ENCODE data around the gene COG6. TPM values are rescaled to one million over a fixed set of nuclear protein-coding genes. Genes with fewer than 3 reads are reported as not detected.

COG6 gene
- total RNA-seq, 1 donor from 2014 or later = 13.8 TPM

GRCh38 chr13:39779337-39780265 is 124.1 kb downstream of the COG6 start:
- no peak for DNase-seq (ENCODE audit: low read depth)
- H3K36me3 ChIP-seq (ENCODE audit: control insufficient read depth, insufficient read depth, low read length) = no peaks in the 10 kb centered on the region
- TF ChIP-seq CTCF (IDR thresholded peaks at IDR 0.05; ENCODE audit: insufficient read depth, low read length, poor library complexity, severe bottlenecking) = no peak
- no peaks in the 10 kb centered on the region for H3K27me3 ChIP-seq (ENCODE audit: control insufficient read depth, insufficient read depth, low read length)
- H3K4me3 ChIP-seq (ENCODE audit: low read depth, low read length) = no peak overlapping the region

- Histone ChIP-seq H3K4me3 (ENCODE audit: low read depth, low read length) (no peak overlapping the region), H3K36me3 (ENCODE audit: control insufficient read depth, insufficient read depth, low read length) (no peaks in the 10 kb centered on the region), H3K27me3 (ENCODE audit: control insufficient read depth, insufficient read depth, low read length) (no peaks in the 10 kb centered on the region)
- no peak for TF ChIP-seq CTCF (IDR thresholded peaks at IDR 0.05; ENCODE audit: insufficient read depth, low read length, poor library complexity, severe bottlenecking)
- DNase-seq (ENCODE audit: low read depth) = no peak
Observed at GRCh38 chr13:39780711-39781110, 125.2 kb downstream of the COG6 start.

GRCh38 chr13:39781381-39781780 is 125.9 kb downstream of the COG6 start:
- no peak for DNase-seq (ENCODE audit: low read depth)
- no peak overlapping the region for H3K4me3 ChIP-seq (ENCODE audit: low read depth, low read length)
- H3K27me3 ChIP-seq (ENCODE audit: control insufficient read depth, insufficient read depth, low read length) = no peaks in the 10 kb centered on the region
- no peaks in the 10 kb centered on the region for H3K36me3 ChIP-seq (ENCODE audit: control insufficient read depth, insufficient read depth, low read length)
- TF ChIP-seq CTCF (IDR thresholded peaks at IDR 0.05; ENCODE audit: insufficient read depth, low read length, poor library complexity, severe bottlenecking) = no peak

GRCh38 chr13:39783051-39783450 is 127.6 kb downstream of the COG6 start:
- Histone ChIP-seq H3K27me3 (ENCODE audit: control insufficient read depth, insufficient read depth, low read length) (no peaks in the 10 kb centered on the region), H3K4me3 (ENCODE audit: low read depth, low read length) (no peak overlapping the region), H3K36me3 (ENCODE audit: control insufficient read depth, insufficient read depth, low read length) (no peaks in the 10 kb centered on the region)
- DNase-seq (ENCODE audit: low read depth) = no peak
- TF ChIP-seq CTCF (IDR thresholded peaks at IDR 0.05; ENCODE audit: insufficient read depth, low read length, poor library complexity, severe bottlenecking) = no peak

- Histone ChIP-seq H3K4me3 (ENCODE audit: low read depth, low read length) (no peak overlapping the region), H3K36me3 (ENCODE audit: control insufficient read depth, insufficient read depth, low read length) (no peaks in the 10 kb centered on the region), H3K27me3 (ENCODE audit: control insufficient read depth, insufficient read depth, low read length) (no peaks in the 10 kb centered on the region)
- DNase-seq (ENCODE audit: low read depth) = no peak
- no peak for TF ChIP-seq CTCF (IDR thresholded peaks at IDR 0.05; ENCODE audit: insufficient read depth, low read length, poor library complexity, severe bottlenecking)
Observed at GRCh38 chr13:39784347-39784746, 128.9 kb downstream of the COG6 start.

Measured in kidney epithelial cell (primary cell).